ENCODE data around the gene TMEM163.
"Not testable (repeated sequence)": the region's sequence is repeated elsewhere in the genome, so short reads cannot be mapped to it uniquely, and the experiment has no call there.

The TMEM163 gene
- 0 to 0.11 (median 0) reads per million in 3 experiments for total RNA-seq

DNA sequence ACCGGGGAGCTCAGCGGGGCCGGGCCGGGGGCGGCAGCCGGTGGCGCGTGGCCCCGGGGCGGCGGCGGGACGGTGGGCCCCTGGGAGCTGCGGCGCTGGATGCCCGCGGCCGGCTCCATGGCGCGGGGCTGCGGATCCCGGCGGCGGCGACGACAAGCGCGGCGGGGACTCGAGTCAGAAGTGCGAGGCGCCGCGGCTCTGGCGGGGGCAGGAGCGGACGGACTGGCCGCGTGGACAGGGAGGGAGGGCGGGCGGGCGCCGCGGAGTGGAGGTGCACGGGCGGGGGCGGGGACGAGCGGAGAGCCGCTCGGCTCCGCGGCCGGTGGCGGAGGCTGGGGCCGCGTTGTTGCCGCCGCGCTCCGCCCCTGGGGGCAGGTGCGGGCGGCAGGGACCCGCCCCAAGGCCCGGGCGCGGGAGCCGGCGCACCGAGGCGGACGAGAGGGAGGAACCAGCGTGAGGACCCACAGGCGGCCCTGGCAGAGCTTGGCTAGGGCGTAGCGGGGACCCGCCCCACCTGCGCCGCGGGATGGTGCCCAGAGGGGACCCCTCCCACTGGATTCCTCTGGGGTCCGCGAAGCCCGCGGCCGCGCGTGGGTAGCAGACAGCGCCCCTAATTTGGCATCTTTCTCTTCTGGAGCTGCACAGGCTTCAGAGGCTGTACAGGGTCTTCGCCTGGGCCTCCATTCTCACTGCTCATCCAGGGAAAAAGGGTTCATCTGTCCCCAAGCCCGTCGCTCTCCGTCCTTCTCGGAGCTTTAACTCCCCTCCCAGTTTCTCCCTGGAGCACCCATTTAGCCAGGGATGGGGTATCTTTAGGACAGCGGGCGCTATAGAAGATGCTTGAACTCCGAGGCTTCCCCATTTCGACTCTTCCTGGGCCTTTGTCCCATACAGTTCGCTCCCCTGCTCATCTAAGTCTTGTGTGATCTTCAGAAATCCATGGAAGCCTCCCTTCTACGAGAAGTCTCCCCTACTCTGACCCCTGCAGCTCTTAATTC lies at the start of gene TMEM163:
Gene TMEM163, minus strand, starts transcription at position 184 of the 998 bp plus-strand sequence.
- DNase-seq, result peak; percentile 20

DNA sequence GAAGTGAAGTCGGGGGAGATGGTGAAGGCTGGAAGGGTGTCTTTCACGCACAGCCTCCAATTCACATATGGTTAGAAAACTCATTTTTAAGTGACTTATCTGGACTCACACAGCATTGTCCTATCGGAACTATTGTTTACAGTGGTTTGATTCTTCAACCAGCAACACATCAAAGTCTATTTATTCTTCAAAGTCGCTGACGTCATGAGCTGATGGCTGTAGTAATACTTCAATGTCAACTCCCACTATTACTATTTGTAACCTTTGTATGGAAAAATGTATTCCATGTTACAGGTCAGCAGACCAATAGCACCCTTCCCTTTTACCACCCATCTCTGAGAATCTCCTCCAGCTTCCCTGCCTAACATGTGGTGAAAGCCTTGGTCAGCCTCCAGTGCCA lies 47.8 kb upstream of the TMEM163 start:
- no peak for DNase-seq

- no peak for DNase-seq
These were observed 47.2 kb upstream of the TMEM163 start for GRCh38 chr2:134765987-134766386.

DNA sequence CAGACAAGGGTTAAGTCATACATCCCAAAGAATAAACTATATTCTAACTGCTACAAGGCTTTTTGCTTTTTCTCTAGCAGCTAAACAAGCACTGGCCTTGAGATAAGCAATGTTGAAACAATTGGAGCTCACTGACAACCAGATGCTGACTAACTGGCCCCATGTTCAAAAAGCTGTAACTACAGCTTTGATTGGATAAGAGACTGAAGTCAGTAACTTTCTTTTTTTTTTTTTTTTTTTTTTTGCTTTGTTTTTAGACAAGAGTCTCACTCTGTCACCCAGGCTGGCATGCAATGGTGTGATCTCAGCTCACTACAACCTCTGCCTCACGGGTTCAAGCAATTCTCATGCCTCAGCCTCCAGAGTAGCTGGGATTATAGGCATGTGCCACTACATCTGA lies 45.4 kb upstream of the TMEM163 start:
- no peak for DNase-seq

DNA sequence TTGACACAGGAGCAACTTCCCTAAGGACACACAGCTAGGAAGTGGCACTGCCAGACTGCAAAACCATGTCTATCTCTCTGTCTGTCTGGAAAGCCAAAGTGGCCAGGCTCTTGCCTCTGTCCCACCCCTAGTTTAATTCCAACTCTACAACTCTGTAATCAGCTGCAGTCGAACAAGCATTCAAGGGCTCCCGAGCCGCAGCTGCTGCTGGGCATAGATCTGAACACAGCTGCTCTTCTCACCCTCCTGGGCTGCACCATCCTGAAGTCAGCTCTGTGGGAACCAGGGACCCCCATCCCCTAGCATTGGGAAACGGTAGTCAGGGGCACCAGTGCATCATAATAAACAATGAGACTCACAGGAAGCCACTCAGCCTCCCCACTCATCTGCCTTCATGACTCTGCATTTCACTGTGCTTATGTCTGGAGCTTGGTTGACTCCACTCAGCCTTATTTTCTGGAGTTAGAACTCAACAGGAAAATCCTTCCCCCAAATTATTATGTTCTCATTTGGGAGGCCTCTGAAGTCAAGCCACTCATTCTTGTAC lies 44.4 kb upstream of the TMEM163 start:
- no peak for DNase-seq

- DNase-seq, result no peak
These were observed 43.7 kb upstream of the TMEM163 start for GRCh38 chr2:134762508-134762907.

DNA sequence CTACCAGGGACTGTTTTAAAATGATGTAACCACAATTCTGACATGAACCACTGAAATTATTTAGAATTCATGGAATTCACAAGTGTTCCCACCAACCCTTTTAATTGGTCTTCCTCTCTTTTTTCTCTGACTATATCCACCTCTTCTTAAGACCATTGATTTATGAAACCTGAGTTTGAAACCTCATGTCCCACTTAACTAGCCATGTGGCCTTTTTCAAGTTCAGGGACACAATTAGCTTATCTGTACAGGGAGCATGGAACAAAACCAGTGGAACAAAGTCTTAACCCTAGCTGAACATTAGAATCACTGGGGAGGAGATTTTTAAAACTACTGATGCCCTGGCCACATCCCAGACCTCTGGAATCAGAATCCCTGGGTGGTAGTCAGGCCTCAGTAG lies 41.6 kb upstream of the TMEM163 start:
- no peak for DNase-seq

- no peak for DNase-seq
These were observed 39.8 kb upstream of the TMEM163 start for GRCh38 chr2:134758633-134759032.

DNA sequence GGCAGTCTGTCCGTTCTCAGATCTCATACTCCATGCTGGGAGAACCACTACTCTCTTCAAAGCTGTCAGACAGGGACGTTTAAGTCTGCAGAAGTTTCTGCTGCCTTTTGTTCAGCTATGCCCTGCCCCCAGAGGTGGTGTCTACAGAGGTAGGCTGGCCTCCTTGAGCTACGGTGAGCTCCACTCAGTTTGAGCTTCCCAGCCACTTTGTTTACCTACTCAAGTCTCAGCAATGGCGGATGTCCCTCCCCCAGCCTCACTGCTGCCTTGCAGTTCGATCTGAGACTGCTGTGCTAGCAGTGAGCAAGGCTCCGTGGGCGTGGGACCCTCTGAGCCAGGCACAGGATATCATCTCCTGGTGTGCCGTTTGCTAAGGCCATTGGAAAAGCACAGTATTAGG lies 33.2 kb upstream of the TMEM163 start:
- not testable (repeated sequence) for DNase-seq

GRCh38 chr2:134745546-134745945 lies 26.7 kb upstream of the TMEM163 start:
- DNase-seq, result no peak

GRCh38 chr2:134745023-134745422 lies 26.2 kb upstream of the TMEM163 start:
- no peak for DNase-seq

GRCh38 chr2:134739879-134740301 lies 21.1 kb upstream of the TMEM163 start:
- no peak for DNase-seq

GRCh38 chr2:134739236-134739878 lies 20.6 kb upstream of the TMEM163 start:
- DNase-seq, result no peak

- no peak for DNase-seq
These were observed 19.5 kb upstream of the TMEM163 start for GRCh38 chr2:134738141-134738870.

DNA sequence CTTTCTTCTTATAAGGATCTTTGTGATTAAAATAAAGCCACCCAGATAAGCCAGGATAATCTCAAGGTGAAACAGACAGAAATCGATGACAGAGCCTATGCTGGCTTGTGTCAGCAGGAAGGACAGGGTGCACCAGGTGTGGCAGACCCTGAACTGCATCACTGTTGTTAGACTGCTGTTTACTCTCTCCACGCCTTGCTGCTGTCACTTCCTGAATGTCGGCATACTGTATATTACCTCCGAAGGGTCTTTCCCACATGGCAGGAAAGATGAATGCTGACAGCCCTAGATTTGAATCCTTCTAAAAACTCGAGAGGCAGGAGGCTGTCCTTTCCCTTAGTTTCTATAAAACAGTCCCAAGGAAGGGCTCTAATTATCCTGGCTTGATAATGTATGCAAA lies 18.9 kb upstream of the TMEM163 start:
- no peak for DNase-seq

GRCh38 chr2:134736167-134736880 lies 17.5 kb upstream of the TMEM163 start:
- no peak for DNase-seq

DNA sequence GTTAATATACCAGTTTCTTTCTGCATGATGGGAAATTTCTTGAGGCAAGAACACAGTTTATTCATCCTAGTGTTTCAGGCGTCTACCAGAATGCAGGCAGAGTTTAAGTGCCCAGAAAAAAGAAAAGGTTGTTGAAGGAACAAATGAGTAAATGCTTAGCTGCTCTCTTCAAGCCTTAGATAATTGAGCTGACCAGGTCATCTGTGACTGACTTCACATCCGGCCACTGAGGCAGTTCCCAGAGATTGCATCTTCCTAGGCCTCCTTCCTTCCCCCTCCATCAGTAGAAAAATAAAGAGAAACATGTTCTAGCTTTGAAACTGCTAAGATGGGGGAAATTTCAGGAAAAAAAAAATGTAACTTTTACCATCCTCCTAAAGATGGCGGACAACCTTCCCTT lies 9.4 kb upstream of the TMEM163 start:
- no peak for DNase-seq

- DNase-seq, result no peak
These were observed 8.6 kb upstream of the TMEM163 start for GRCh38 chr2:134727385-134727784.

GRCh38 chr2:134726645-134727044 lies 7.8 kb upstream of the TMEM163 start:
- no peak for DNase-seq

DNA sequence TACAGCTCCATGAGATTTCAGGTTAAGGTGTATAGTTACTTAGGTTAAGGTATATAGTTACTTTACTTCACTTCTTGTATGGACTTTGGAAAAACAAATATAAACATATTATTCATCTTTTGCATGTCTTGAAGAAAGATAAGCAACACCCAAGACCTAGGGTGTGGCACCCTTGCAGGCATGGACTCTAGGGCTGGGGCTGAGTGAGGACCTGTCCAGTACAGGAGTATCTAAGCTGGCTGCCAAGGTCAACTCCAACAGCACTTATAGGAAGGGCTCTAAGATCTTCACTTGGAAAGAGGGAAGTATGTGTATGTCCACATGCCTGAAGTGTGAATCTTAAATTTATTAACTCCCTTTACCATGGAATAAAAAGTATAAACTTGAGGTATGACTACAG lies 7.1 kb upstream of the TMEM163 start:
- DNase-seq, result no peak

GRCh38 chr2:134724341-134724740 lies 5.5 kb upstream of the TMEM163 start:
- no peak for DNase-seq

GRCh38 chr2:134723742-134724141 lies 4.9 kb upstream of the TMEM163 start:
- DNase-seq, result not testable (repeated sequence)

Data from central memory CD4-positive, alpha-beta T cell (primary cell).